ENCODE measurements around the gene KCTD8.

DNA sequence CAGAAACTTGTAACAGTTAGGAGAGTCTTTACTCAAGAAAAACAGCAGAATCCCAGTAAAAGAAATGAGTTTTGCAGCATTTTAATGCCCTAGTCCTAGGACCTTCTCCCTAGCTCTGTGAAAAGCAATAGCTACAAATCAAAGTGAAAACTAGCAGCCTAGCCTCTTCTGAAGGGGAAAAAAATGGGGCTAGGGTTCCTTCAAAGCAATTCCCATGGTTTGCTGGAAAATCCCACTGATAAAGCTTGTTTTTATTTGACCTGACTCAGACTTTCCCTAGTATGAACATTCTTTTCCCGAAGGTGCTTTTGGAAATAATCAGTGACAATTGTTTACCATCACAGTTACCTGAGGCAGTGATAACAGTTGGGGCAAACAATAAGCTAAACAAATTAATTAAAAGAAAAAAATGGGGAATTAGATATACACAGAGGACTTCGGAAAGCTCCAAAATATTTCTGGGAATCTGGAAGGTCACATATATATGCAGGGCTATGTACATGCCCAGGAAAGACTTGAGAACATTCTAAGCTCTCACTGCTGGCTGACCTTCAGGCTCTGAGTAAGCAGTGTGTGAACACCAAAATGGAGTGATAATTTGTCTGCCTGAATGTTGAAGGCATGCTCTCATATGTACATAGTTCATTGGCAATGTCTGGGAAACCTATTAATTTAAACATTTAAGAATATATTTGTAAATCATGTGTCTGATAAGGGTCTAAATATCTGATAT lies 285.9 kb downstream of the KCTD8 start:
- TF ChIP-seq, protein P1, sequence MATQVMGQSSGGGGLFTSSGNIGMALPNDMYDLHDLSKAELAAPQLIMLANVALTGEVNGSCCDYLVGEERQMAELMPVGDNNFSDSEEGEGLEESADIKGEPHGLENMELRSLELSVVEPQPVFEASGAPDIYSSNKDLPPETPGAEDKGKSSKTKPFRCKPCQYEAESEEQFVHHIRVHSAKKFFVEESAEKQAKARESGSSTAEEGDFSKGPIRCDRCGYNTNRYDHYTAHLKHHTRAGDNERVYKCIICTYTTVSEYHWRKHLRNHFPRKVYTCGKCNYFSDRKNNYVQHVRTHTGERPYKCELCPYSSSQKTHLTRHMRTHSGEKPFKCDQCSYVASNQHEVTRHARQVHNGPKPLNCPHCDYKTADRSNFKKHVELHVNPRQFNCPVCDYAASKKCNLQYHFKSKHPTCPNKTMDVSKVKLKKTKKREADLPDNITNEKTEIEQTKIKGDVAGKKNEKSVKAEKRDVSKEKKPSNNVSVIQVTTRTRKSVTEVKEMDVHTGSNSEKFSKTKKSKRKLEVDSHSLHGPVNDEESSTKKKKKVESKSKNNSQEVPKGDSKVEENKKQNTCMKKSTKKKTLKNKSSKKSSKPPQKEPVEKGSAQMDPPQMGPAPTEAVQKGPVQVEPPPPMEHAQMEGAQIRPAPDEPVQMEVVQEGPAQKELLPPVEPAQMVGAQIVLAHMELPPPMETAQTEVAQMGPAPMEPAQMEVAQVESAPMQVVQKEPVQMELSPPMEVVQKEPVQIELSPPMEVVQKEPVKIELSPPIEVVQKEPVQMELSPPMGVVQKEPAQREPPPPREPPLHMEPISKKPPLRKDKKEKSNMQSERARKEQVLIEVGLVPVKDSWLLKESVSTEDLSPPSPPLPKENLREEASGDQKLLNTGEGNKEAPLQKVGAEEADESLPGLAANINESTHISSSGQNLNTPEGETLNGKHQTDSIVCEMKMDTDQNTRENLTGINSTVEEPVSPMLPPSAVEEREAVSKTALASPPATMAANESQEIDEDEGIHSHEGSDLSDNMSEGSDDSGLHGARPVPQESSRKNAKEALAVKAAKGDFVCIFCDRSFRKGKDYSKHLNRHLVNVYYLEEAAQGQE (IDR thresholded peaks at IDR 0.05; ENCODE audit: insufficient read depth in 1 of 2, low read depth in 2 of 2, low read length in 2 of 2), result no peak
- TF ChIP-seq FOXP2 (optimal IDR thresholded peaks at IDR 0.05; ENCODE audit: borderline replicate concordance, extremely low read depth, extremely low read length, insufficient read depth) (no peak), TAF1 (IDR thresholded peaks at IDR 0.05; ENCODE audit: borderline replicate concordance, insufficient read depth, low read length) (no peak), SIN3A (IDR thresholded peaks at IDR 0.05; ENCODE audit: borderline replicate concordance, insufficient read depth, low read length) (no peak), POLR2AphosphoS5 (IDR thresholded peaks at IDR 0.05; ENCODE audit: low read depth, low read length) (no peak)
